Colonic mucosa (tissue), 4 donors: Measurements from ENCODE around the gene ELMO1. TPM values are rescaled to one million over a fixed set of nuclear protein-coding genes. Genes with fewer than 3 reads are reported as not detected.

Experiments
- DNase-seq: peaks from one replicate; pipeline ENCODE4 v3.0.0-alpha.2; 2020
- H3K27ac ChIP-seq: fragments of 200-600 bp; one replicate; pipeline ENCODE4 v1.8.0; 2021
- H3K27me3 ChIP-seq: fragments of 200-600 bp; one replicate; pipeline ENCODE4 v1.8.0; 2021
- H3K36me3 ChIP-seq: fragments of 200-600 bp; one replicate; pipeline ENCODE4 v1.8.0; 2021
- H3K4me1 ChIP-seq: fragments of 200-600 bp; one replicate; pipeline ENCODE4 v1.8.0; 2021; ENCODE audit warnings: mild to moderate bottlenecking
- H3K4me3 ChIP-seq: fragments of 200-600 bp; one replicate; pipeline ENCODE4 v1.8.0; 2021
- H3K9ac ChIP-seq, 2 donors: one replicate each; pipeline ENCODE4 v1.7.0; 2013; ENCODE audit warnings: control low read depth in 2 of 2, low read depth in 2 of 2, low read length in 2 of 2
- H3K9me3 ChIP-seq: fragments of 200-600 bp; one replicate; pipeline ENCODE4 v1.8.0; 2021
- intact Hi-C: fragments of 100-400 bp; cut with DNase I; formaldehyde crosslinking; loops from one replicate; pipeline ENCODE4 v1.14.1; 2022
- total RNA-seq, 2 donors: library from RNA; stranded (reverse); fragmentation: NEBNext Ultra II Directional in 1 of 2; extraction: Animal tissue kit (Norgen Biotek cat#: 25700) in 1 of 2; gene quantifications; one replicate each; pipeline ENCODE4 v1.2.1, GENCODE V29; 2021
- TF ChIP-seq, protein P1 (sequence below): fragments of 200-600 bp; IDR thresholded peaks from one replicate; pipeline ENCODE4 v1.8.0; 2022; ENCODE audit warnings: antibody characterized with exemption, mild to moderate bottlenecking
- donor health status: healthy.
- donor health status: DM: no; HTN: no; CAD: no.
- donor health status: DM: no; HTN: no; CAD: no.

Gene ELMO1
- total RNA-seq, 2 donors from 2014 or later, result 4.2 to 4.7 TPM

DNA sequence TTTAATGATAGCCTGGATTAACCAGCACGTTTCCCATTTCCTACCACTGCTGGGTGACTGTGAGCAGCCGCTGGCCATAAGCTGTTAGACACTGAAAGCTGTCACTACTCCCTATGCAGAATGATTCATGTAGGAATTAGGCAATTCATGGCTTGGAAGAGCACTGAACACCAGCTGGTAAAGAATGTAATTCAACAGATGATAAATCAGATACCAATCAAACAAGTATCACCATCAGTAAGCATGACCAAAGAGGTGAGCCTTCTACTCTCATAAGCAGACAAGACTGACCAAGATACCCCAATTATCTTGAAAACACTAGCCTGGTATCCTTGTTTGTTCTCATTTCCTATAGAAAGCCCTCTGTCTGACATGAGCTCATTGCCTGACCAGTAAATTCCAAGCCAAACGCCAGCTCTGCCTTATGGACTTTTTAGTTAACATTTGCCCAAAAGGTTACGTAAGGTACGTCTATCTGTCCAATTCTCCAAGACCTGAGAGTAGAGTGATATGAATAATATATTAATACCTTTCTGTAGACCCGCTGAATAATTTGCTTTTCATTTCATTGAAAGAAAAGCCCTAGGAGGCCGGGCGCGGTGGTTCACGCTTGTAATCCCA is 127.7 kb downstream of the ELMO1 start:
- no peak for DNase-seq
- Histone ChIP-seq H3K27ac (no peak overlapping the region), H3K36me3 (no peaks in the 10 kb centered on the region), H3K27me3 (no peaks in the 10 kb centered on the region), H3K4me1 (no peaks in the 10 kb centered on the region), H3K4me3 (no peak overlapping the region), H3K9me3 (no peaks in the 10 kb centered on the region), H3K9ac (no peak overlapping the region)
- intact Hi-C loops, result no loop called here
- TF ChIP-seq, protein P1, sequence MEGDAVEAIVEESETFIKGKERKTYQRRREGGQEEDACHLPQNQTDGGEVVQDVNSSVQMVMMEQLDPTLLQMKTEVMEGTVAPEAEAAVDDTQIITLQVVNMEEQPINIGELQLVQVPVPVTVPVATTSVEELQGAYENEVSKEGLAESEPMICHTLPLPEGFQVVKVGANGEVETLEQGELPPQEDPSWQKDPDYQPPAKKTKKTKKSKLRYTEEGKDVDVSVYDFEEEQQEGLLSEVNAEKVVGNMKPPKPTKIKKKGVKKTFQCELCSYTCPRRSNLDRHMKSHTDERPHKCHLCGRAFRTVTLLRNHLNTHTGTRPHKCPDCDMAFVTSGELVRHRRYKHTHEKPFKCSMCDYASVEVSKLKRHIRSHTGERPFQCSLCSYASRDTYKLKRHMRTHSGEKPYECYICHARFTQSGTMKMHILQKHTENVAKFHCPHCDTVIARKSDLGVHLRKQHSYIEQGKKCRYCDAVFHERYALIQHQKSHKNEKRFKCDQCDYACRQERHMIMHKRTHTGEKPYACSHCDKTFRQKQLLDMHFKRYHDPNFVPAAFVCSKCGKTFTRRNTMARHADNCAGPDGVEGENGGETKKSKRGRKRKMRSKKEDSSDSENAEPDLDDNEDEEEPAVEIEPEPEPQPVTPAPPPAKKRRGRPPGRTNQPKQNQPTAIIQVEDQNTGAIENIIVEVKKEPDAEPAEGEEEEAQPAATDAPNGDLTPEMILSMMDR, result no peak

DNA sequence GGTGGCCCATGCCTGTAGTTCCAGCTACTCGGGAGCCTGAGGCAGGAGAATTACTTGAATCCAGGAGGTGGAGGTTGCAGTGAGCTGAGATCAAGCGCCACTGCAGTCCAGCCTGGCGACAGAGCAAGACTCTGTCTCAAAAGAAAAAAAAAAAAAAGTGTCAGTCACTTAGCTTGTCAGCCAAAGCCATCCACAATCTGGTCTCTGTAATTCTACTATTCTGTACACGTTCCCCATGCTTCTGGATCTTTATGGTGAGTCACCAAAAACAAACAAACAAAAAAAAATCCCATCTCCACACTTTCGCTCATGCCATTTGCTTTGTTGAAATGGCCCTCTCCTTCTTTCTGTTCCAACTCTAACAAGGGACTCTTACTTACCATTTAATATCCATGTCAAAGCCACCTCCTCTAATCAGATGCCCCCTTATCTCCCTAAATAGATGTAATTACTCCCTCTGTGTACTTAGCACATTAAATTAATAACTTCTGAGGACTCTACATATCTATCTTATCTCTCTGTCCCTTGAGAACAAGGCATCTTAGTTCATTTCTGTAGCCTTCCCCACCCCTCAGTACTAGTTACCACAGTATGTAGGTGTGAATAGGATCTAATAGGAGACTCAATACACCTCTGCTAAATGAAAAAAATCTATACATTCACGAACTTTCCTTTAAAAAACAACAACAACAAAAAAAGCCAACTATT is 128.4 kb downstream of the ELMO1 start:
- Histone ChIP-seq H3K4me1 (no peaks in the 10 kb centered on the region), H3K36me3 (no peaks in the 10 kb centered on the region), H3K27ac (no peak overlapping the region), H3K27me3 (no peaks in the 10 kb centered on the region), H3K4me3 (no peak overlapping the region), H3K9ac (no peak overlapping the region), H3K9me3 (no peaks in the 10 kb centered on the region)
- TF ChIP-seq, protein P1, result no peak
- DNase-seq, result no peak
- intact Hi-C loops, result no loop called here

DNA sequence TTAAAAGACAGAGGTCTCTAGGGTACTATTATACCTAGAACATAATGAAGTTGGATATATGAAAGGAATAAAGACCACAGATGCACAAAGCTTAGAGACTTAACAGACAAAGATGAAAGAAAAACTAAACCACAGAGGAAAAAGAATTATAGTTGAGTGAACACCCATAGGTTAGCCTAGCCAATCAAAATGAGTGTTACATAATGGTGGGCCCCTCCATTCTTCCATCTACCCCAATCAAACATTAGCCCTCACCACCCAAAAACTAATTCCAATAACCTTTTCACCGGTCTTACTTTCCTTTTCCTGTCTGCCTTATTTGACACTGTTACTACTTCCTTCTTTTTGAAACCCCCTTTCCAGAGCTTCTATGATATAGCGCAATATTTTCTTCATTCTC is 130.1 kb downstream of the ELMO1 start:
- intact Hi-C loops, result no loop called here
- no peak overlapping the region for H3K4me3 ChIP-seq
- DNase-seq, result no peak
- H3K27me3 ChIP-seq, result no peaks in the 10 kb centered on the region
- H3K9ac ChIP-seq, result no peak overlapping the region
- no peak overlapping the region for H3K27ac ChIP-seq
- no peaks in the 10 kb centered on the region for H3K9me3 ChIP-seq
- no peaks in the 10 kb centered on the region for H3K4me1 ChIP-seq
- TF ChIP-seq, protein P1, result no peak
- H3K36me3 ChIP-seq, result no peaks in the 10 kb centered on the region

DNA sequence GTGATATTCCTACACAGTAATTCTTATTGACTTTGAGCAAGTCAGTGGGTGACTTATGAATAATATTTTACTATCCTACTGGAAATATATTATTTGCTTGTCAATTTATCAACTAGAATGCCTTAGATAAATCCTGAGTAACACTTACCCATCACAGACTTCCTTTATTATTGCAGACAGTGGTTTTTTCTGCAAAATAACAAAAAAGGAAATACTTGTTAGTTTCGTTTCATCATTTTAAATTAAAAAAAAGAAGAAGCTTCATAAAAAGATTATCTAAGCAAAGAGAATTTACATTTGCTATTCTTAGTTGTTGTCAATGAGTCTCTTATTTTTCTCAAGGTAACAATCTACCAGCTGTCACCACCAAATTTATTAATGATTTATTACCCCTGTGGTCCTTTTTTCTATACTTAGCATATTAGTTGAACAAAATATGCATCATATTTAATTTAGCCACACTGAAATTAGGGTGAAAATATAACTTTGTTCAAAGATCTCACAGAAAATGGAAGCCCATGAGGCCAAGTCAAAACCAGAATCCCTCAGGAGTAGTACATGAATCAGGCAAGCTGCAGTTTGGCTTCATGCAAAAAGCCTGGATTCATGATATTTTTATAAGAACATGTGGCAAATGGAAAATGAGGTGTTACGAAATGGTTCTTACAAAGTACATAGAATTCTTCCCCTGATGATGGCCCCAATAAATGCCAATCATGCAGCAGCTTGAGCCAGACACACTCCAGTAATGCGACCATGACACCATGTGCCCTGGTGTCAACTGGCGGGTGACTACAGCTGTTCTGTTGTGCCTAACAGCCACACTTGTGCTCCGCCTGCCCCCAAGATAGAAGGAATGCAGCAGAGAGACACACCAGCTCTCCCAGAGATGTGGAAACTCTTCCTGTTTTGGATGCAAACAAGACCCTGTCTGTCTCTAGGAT is 132.6 kb downstream of the ELMO1 start:
- no peak overlapping the region for H3K4me3 ChIP-seq
- intact Hi-C loops, result no loop called here
- no peak overlapping the region for H3K9ac ChIP-seq
- H3K36me3 ChIP-seq, result no peaks in the 10 kb centered on the region
- TF ChIP-seq, protein P1, result no peak
- no peak for DNase-seq
- no peaks in the 10 kb centered on the region for H3K9me3 ChIP-seq
- no peak overlapping the region for H3K27ac ChIP-seq
- H3K4me1 ChIP-seq, result no peaks in the 10 kb centered on the region
- no peaks in the 10 kb centered on the region for H3K27me3 ChIP-seq

DNA sequence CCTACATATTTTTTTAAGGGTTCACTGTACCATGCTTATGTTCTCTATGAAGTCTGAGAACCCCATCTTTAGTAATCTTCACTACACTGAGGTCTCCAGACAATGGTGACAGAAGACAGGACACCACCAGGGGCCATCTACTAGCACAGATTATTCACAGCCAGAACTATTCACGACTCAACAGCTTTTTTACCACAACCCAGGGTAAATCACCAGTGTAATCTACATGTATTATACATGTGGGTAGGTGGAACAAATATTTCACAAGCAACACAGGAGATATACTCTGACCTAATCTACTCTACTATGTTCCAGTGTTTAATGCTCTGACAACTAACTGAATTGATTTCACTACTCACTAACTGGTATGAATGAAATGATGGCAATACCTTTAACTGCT is 136.1 kb downstream of the ELMO1 start:
- TF ChIP-seq, protein P1, result no peak
- intact Hi-C loops, result no loop called here
- H3K4me3 ChIP-seq, result no peak overlapping the region
- no peaks in the 10 kb centered on the region for H3K9me3 ChIP-seq
- no peaks in the 10 kb centered on the region for H3K36me3 ChIP-seq
- DNase-seq, result no peak
- H3K9ac ChIP-seq, result no peak overlapping the region
- no peak overlapping the region for H3K27ac ChIP-seq
- H3K27me3 ChIP-seq, result no peaks in the 10 kb centered on the region
- no peaks in the 10 kb centered on the region for H3K4me1 ChIP-seq
